Ascending aorta (tissue), 2 donors: ENCODE measurements around the gene YPEL2. TPM values are rescaled to one million over a fixed set of nuclear protein-coding genes. Genes with fewer than 3 reads are reported as not detected.

Source experiments
- DNase-seq, 2 donors: peaks; one replicate each; pipeline ENCODE4 v3.0.0-alpha.2; 2019; ENCODE audit warnings: low spot score in 2 of 2
- H3K27ac ChIP-seq, 2 donors: fragments of 200-600 bp; sonication (generic); one replicate each; pipeline ENCODE4 v1.5.1; 2016 to 2017; ENCODE audit warnings: mild to moderate bottlenecking in 1 of 2
- H3K27me3 ChIP-seq: fragments of 200-600 bp; sonication (generic); one replicate; pipeline ENCODE4 v1.5.1; 2017
- H3K36me3 ChIP-seq, 2 donors: fragments of 200-600 bp; sonication (generic); one replicate each; pipeline ENCODE4 v1.5.1; 2016
- H3K4me1 ChIP-seq, 2 donors: fragments of 200-600 bp; sonication (generic); one replicate each; pipeline ENCODE4 v1.5.1; 2016 to 2017; ENCODE audit warnings: mild to moderate bottlenecking in 1 of 2
- H3K4me3 ChIP-seq, 2 donors: fragments of 200-600 bp; sonication (generic); one replicate each; pipeline ENCODE4 v1.5.1; 2016 to 2017; ENCODE audit warnings: mild to moderate bottlenecking in 1 of 2
- H3K9me3 ChIP-seq, 2 donors: fragments of 200-600 bp; sonication (generic); one replicate each; pipeline ENCODE4 v1.5.1; 2016
- intact Hi-C: fragments of 100-400 bp; cut with DNase I; formaldehyde crosslinking; loops from one replicate; pipeline ENCODE4 v1.15.1; 2023
- total RNA-seq: library from RNA; depleted of rRNA; stranded (reverse); fragments of >200 nt; gene quantifications from one replicate; pipeline ENCODE4 v1.1.0, GENCODE V29; 2016
- TF ChIP-seq, protein P1 (sequence below), 3 experiments: fragments of 200-600 bp in 2 of 3; fragments of 450-650 bp in 1 of 3; sonication (generic) in 2 of 3; IDR thresholded peaks; one replicate each; pipeline ENCODE4 v1.5.1; 2016 to 2019; ENCODE audit warnings: antibody characterized with exemption in 3 of 3, mild to moderate bottlenecking in 1 of 3, moderate library complexity in 1 of 3

YPEL2 gene
- total RNA-seq, 1 donor from 2014 or later = 10.5 TPM

DNA sequence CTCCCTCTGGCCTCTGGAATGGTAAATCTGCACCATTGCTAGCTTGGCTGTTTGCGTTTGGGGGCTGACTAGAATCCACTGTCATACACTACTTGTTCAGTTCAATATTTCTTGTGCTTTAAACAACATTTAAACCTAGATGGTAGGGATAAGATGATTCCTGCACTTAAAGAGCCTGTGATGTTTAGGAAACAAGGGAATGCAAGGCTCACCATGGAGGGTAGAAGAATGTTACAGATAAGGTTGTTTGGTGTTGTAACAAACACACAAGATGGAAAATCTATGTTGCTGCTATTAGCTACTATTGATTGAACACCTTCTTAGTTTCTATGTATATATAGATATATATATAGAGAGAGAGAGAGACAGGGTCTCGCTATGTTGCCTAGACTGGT lies 31.4 kb downstream of the YPEL2 start:
- Histone ChIP-seq H3K9me3 (no peaks in the 10 kb centered on the region), H3K36me3 (peaks cover 3 to 6% of the 10 kb centered on the region in 2 donors), H3K4me3 (peak overlapping the region in 1 of 2 donors; percentile 29), H3K27me3 (no peaks in the 10 kb centered on the region), H3K4me1 (peaks cover 56 to 95% of the 10 kb centered on the region in 2 donors), H3K27ac (peak overlapping the region; percentile 94 to 95)
- intact Hi-C loops = no loop called here
- TF ChIP-seq, protein P1, sequence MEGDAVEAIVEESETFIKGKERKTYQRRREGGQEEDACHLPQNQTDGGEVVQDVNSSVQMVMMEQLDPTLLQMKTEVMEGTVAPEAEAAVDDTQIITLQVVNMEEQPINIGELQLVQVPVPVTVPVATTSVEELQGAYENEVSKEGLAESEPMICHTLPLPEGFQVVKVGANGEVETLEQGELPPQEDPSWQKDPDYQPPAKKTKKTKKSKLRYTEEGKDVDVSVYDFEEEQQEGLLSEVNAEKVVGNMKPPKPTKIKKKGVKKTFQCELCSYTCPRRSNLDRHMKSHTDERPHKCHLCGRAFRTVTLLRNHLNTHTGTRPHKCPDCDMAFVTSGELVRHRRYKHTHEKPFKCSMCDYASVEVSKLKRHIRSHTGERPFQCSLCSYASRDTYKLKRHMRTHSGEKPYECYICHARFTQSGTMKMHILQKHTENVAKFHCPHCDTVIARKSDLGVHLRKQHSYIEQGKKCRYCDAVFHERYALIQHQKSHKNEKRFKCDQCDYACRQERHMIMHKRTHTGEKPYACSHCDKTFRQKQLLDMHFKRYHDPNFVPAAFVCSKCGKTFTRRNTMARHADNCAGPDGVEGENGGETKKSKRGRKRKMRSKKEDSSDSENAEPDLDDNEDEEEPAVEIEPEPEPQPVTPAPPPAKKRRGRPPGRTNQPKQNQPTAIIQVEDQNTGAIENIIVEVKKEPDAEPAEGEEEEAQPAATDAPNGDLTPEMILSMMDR (IDR thresholded peaks at IDR 0.05) = no peak
- no peak for DNase-seq

DNA sequence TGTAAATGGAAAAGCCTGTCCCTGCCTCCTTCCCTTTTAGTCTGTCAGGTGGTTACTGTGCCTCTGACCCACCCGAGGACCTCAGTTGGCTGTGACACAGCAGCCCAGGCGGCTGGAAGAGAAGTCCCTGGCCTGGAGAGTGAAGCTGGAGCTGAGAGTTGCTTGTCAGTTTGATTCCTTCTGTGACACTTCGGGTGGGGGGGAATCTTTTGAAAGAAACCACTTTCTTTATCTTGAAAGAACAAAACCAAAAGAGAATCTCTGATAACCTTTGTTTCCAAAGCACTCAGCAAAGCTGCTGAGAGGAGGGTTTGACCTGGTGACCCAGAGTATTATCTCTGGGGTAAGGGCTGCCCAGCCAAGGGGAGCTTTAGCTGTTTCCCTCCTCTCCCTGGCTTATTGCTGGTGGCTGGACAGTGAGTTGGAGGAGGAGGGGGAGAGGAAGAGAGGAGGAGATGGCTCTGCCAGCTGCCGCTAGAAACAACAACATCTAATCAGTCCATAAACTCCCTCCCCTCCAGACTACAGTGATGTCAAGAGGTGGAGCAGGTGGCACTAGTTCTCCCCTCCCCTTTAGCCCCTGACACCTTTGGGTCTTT lies 34.0 kb downstream of the YPEL2 start:
- Histone ChIP-seq H3K4me1 (peaks cover 63 to 95% of the 10 kb centered on the region in 2 donors), H3K36me3 (peaks cover 0 to 3% of the 10 kb centered on the region in 2 donors), H3K27me3 (no peaks in the 10 kb centered on the region), H3K4me3 (peak overlapping the region in 1 of 2 donors; percentile 2), H3K27ac (peak overlapping the region; percentile 94 to 95), H3K9me3 (no peaks in the 10 kb centered on the region)
- no peak for DNase-seq
- intact Hi-C loops = loop anchor here (5.0 kb wide), 1 partner anchor 62 kb away; no protein-coding TSS in a partner anchor
- TF ChIP-seq, protein P1 (IDR thresholded peaks at IDR 0.05) = no peak

DNA sequence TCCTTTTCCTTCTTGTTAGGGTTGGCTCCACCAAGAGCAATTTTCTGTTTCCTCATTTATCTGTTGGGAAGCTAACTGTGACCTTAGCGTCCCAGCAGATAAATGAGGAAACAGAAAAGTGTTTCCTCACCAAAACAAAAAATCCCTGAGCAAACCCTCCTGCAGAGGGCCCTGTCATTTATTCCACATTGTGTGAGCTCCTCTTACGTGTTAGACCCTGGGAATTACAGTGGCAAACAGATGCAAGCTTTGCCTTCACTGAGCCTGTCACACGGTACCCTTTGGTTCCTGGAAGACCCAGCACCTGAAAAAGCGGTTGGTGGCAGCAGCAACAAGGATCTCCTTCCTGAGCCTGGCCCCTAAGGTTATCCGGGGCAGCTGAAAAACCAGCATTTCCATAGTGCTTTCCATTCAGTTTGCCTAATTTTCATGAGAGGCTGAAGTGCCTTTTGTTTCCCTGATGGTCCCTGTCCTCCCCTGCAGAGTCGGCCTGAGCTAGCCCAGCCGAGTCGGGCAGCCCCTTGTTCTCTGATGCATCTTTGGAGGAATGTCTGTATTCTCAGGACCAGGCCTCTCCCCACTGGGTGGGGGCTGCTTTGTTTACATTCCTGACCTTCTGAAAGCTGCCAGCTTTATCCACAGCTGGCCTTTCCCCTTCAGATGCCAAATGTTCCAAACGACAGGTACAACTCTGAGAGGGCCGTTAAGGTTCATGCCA lies 34.7 kb downstream of the YPEL2 start:
- intact Hi-C loops = loop anchor here (2.0 to 5.0 kb wide), 2 partner anchors 35 to 61 kb away; partner anchors contain the start of gene YPEL2
- Histone ChIP-seq H3K9me3 (no peaks in the 10 kb centered on the region), H3K27me3 (no peaks in the 10 kb centered on the region), H3K4me1 (peaks cover 66 to 95% of the 10 kb centered on the region in 2 donors), H3K36me3 (peaks cover 0 to 3% of the 10 kb centered on the region in 2 donors), H3K4me3 (peak overlapping the region in 1 of 2 donors; percentile 2), H3K27ac (peak overlapping the region; percentile 94 to 95)
- no peak for DNase-seq
- TF ChIP-seq, protein P1 (IDR thresholded peaks at IDR 0.05) = peak in 1 of 3 experiments; percentile 28

DNA sequence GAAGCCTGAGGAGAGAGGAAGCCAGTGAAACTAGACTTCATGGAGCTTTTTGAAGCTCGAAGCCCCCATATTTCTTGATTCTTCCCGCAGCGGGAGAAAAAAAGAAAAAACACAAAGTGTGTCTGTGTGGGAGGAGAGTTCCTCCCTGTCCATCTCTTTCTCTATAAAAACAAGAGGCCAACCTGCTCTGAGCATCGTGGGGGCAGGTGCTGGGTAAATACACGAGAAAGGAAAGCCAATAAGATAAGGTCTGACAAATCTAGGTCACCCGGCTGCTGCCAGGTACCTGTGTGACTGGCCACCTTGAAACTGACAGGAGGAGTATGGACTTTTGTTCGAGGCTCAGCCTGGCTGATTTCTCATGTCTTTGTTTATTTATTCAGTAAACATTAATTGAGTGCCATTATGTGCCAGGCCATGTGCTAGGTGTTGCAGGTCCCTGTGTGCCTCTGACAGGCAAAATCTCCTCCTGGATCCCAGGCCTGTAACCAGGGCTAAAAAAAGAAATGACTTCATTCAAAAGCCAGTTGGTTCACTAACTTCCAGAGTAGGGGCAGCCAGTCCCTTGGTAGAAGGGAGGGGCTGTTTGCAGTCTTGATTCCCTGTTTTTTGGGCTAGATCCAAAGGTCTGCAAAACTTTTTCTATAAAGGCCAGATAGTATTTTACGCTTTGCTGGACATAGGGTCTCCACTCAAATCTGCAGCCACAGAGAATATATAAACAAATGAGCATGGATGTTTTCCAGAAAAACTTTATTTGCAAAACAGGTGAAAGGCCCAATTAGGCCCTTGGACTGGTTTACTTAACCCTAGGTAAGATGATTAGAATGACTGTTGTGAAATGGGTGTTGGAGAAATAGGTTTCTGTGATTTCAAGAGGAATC lies 35.6 kb downstream of the YPEL2 start:
- H3K27ac ChIP-seq = peak overlapping the region; percentile 94 to 95
- H3K9me3 ChIP-seq = no peaks in the 10 kb centered on the region
- peak overlapping the region in 1 of 2 donors; percentile 1 for H3K4me3 ChIP-seq
- peaks cover 65 to 94% of the 10 kb centered on the region in 2 donors for H3K4me1 ChIP-seq
- intact Hi-C loops = loop anchor here (2.0 to 5.0 kb wide), 2 partner anchors 36 to 60 kb away; partner anchors contain the start of gene YPEL2
- TF ChIP-seq, protein P1 (IDR thresholded peaks at IDR 0.05) = no peak
- H3K36me3 ChIP-seq = no peaks in the 10 kb centered on the region
- H3K27me3 ChIP-seq = no peaks in the 10 kb centered on the region
- peak in 1 of 2 donors; percentile 81 for DNase-seq

DNA sequence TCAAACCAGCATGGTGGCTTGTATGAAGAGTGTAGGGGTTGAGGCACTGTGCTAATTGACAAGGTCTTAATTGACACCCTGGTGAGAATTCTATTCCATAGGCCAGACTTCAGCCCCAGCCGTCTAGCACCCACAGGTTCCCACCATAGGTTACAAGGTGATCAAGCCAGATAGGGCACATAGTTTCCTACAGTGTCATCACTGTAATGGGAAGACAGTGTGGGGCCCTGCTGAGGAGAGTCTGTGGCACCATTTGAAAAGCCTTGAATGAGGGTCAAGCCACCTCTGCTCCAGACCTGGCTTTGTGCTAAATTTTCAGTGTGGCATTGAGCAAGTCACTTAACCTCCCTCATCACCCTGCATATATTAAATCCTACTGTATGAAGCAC lies 36.2 kb downstream of the YPEL2 start:
- intact Hi-C loops = loop anchor here (2.0 to 5.0 kb wide), 2 partner anchors 37 to 60 kb away; partner anchors contain the start of gene YPEL2
- no peaks in the 10 kb centered on the region for H3K36me3 ChIP-seq
- TF ChIP-seq, protein P1 (IDR thresholded peaks at IDR 0.05) = no peak
- H3K4me3 ChIP-seq = no peak overlapping the region
- no peaks in the 10 kb centered on the region for H3K27me3 ChIP-seq
- H3K4me1 ChIP-seq = peaks cover 60 to 92% of the 10 kb centered on the region in 2 donors
- DNase-seq = no peak
- H3K9me3 ChIP-seq = no peaks in the 10 kb centered on the region
- peak overlapping the region; percentile 94 to 95 for H3K27ac ChIP-seq
